RWPE1 (cell line): ENCODE measurements around the gene PLA2G6.
A peak's percentile ranks its signal among the peaks of the same experiment; 100 is the strongest.

Source experiments
- CTCF ChIA-PET: fragments of 350-600 bp; sonication (Branson Sonifier 250); formaldehyde crosslinking; extraction: SDS; loops from one replicate; lab custom pipeline; 2021; lab: Yijun Ruan, JAX
- POLR2A ChIA-PET: fragments of 400-600 bp; formaldehyde crosslinking; extraction: SDS; loops from one replicate; lab custom pipeline; 2020; ENCODE audit warnings: antibody characterized with exemption; ENCODE audit not compliant: low non-redundant PET; lab: Yijun Ruan, JAX
- DNase-seq: peaks from one replicate; pipeline ENCODE4 v3.0.0; 2012; ENCODE audit warnings: low spot score
- H3K27ac ChIP-seq: fragments of 450-650 bp; 2 replicates; pipeline ENCODE4 v1.5.1; 2017
- CTCF ChIP-seq: fragments of 450-650 bp; conservative IDR thresholded peaks from 2 replicates; pipeline ENCODE4 v1.5.1; 2017; ENCODE audit warnings: low read depth, mild to moderate bottlenecking

Gene PLA2G6

GRCh38 chr22:38181453-38182200 lies at the start of gene PLA2G6:
Gene PLA2G6, minus strand, starts transcription at chr22:38181830. Its CDS starts 12,404 bp downstream, at chr22:38169426.
- CTCF ChIA-PET, result interaction anchor here (0.7 to 1.5 kb wide), 3 partner anchors 11 to 102 kb away, joined by 3 to 5 read pairs (median 4); no protein-coding TSS in a partner anchor
- H3K27ac ChIP-seq, result peak within 1 kb of the TSS; percentile 93
- peak; percentile 95 for DNase-seq
- POLR2A ChIA-PET, result interaction anchor here (0.6 to 1.2 kb wide), 4 partner anchors 11 to 91 kb away, joined by 3 to 6 read pairs (median 4); partner anchors contain the start of gene MAFF
- no peak for TF ChIP-seq CTCF

- TF ChIP-seq CTCF, result no peak
- ChIA-PET CTCF (interaction anchor here (0.6 kb wide), 1 partner anchor 26 kb away, joined by 3 read pairs; no protein-coding TSS in a partner anchor), POLR2A (interaction anchor here (0.7 kb wide), 1 partner anchor 59 kb away, joined by 6 read pairs; no protein-coding TSS in a partner anchor)
- peak overlapping the region; percentile 82 for H3K27ac ChIP-seq
- DNase-seq, result no peak
Observed at GRCh38 chr22:38230916-38231315, 49.3 kb upstream of the PLA2G6 start.

- no peak for DNase-seq
- ChIA-PET POLR2A (interaction anchor here (0.5 to 0.7 kb wide), 2 partner anchors 58 to 85 kb away, joined by 6 to 8 read pairs; no protein-coding TSS in a partner anchor), CTCF (interaction anchor here (0.6 to 1.1 kb wide), 2 partner anchors 9 to 26 kb away, joined by 3 read pairs; no protein-coding TSS in a partner anchor)
- peak overlapping the region; percentile 82 for H3K27ac ChIP-seq
- no peak; the same call in 1 of the 2 replicates for TF ChIP-seq CTCF
Observed at GRCh38 chr22:38230108-38230825, 48.6 kb upstream of the PLA2G6 start.

- no peak for TF ChIP-seq CTCF
- DNase-seq, result peak; percentile 69
- POLR2A ChIA-PET, result no interaction called here
- H3K27ac ChIP-seq, result peak overlapping the region; percentile 99
- CTCF ChIA-PET, result interaction anchor here (0.6 to 1.1 kb wide), 2 partner anchors 10 to 468 kb away, joined by 3 read pairs; no protein-coding TSS in a partner anchor
Observed at GRCh38 chr22:38228873-38229740, 47.5 kb upstream of the PLA2G6 start.

- CTCF ChIA-PET, result interaction anchor here (0.6 kb wide), 1 partner anchor 468 kb away, joined by 3 read pairs; no protein-coding TSS in a partner anchor
Observed at GRCh38 chr22:38228326-38228872, 46.8 kb upstream of the PLA2G6 start.

More at GRCh38 chr22:38228326-38228872, 46.8 kb upstream of the PLA2G6 start:
- DNase-seq, result no peak
- peak overlapping the region; percentile 99 for H3K27ac ChIP-seq
- TF ChIP-seq CTCF, result no peak
- POLR2A ChIA-PET, result no interaction called here
